Gastrocnemius medialis (tissue), 4 donors: ENCODE results near the gene TACR1. TPM values are rescaled to one million over a fixed set of nuclear protein-coding genes. Genes with fewer than 3 reads are reported as not detected.

Source experiments
- ATAC-seq, 2 donors: fragments of 150-250 bp; one replicate each; pipeline ENCODE4 v1.9.1; 2016
- DNase-seq, 2 donors: peaks; one replicate each; pipeline ENCODE4 v3.0.0-alpha.2; 2019
- H3K27ac ChIP-seq, 4 donors: fragments of 200-600 bp; sonication (generic); 1 replicate in 1 of 4; 2 replicates in 3 of 4; pipeline ENCODE4 v1.5.1; 2016 to 2018; ENCODE audit warnings: mild to moderate bottlenecking in 2 of 4, moderate library complexity in 1 of 4
- H3K27me3 ChIP-seq, 3 donors: fragments of 200-600 bp; sonication (generic) in 2 of 3; 1 replicate in 1 of 3; 2 replicates in 2 of 3; pipeline versions ENCODE4 v1.5.1 to v1.6.0; 2016 to 2019; ENCODE audit warnings: mild to moderate bottlenecking in 1 of 3, moderate library complexity in 1 of 3
- H3K36me3 ChIP-seq, 2 donors: fragments of 200-600 bp; sonication (generic) in 1 of 2; one replicate each; pipeline ENCODE4 v1.5.1; 2017 to 2018
- H3K4me1 ChIP-seq, 2 donors: fragments of 200-600 bp; sonication (generic) in 1 of 2; one replicate each; pipeline ENCODE4 v1.5.1; 2016 to 2017; ENCODE audit warnings: mild to moderate bottlenecking in 2 of 2
- H3K4me3 ChIP-seq, 4 donors: fragments of 200-600 bp; sonication (generic) in 3 of 4; 1 replicate in 1 of 4; 2 replicates in 3 of 4; pipeline ENCODE4 v1.5.1; 2016 to 2019; ENCODE audit warnings: mild to moderate bottlenecking in 2 of 4
- H3K9me3 ChIP-seq, 3 donors: fragments of 200-600 bp; sonication (generic) in 2 of 3; 1 replicate in 1 of 3; 2 replicates in 2 of 3; pipeline ENCODE4 v1.5.1; 2016 to 2019
- POLR2A ChIP-seq, 2 donors: fragments of 450-650 bp; IDR thresholded peaks; one replicate each; pipeline ENCODE4 v1.6.1; 2017; ENCODE audit warnings: antibody characterized with exemption in 2 of 2, mild to moderate bottlenecking in 2 of 2, moderate library complexity in 2 of 2
- in situ Hi-C, 4 donors: fragments of 200-750 bp; cut with MboI; loops; one replicate each; pipeline versions ENCODE4 v1.15.0 to v1.8.0; 2017; ENCODE audit warnings: low sequenced_read_pairs in 4 of 4
- intact Hi-C: fragments of 100-400 bp; cut with DNase I; formaldehyde crosslinking; loops from one replicate; pipeline ENCODE4 v1.15.1; 2023; ENCODE audit warnings: low total_unique reads
- total RNA-seq, 4 donors: library from RNA; depleted of rRNA; stranded (reverse); fragments of >200 nt; gene quantifications; one replicate each; pipeline versions ENCODE4 v1.1.0 to v1.2.3, GENCODE V29; 2016
- TF ChIP-seq, protein P1 (sequence below), 5 experiments: fragments of 450-650 bp in 3 of 5; fragments of 200-600 bp in 2 of 5; sonication (generic) in 2 of 5; IDR thresholded peaks in 4 of 5; conservative IDR thresholded peaks in 1 of 5; 1 replicate in 4 of 5; 2 replicates in 1 of 5; pipeline ENCODE4 v1.5.1; 2016 to 2019; ENCODE audit warnings: antibody characterized with exemption in 5 of 5, mild to moderate bottlenecking in 3 of 5, moderate library complexity in 3 of 5

The TACR1 gene
- total RNA-seq, 4 donors from 2014 or later: 0.07 to 0.42 (median 0.19) TPM

- in situ Hi-C loops: no loop called here
- ATAC-seq: no peak
- TF ChIP-seq POLR2A (IDR thresholded peaks at IDR 0.05): no peak
Observed at GRCh38 chr2:75022516-75022915, 176.8 kb downstream of the TACR1 start.

DNA sequence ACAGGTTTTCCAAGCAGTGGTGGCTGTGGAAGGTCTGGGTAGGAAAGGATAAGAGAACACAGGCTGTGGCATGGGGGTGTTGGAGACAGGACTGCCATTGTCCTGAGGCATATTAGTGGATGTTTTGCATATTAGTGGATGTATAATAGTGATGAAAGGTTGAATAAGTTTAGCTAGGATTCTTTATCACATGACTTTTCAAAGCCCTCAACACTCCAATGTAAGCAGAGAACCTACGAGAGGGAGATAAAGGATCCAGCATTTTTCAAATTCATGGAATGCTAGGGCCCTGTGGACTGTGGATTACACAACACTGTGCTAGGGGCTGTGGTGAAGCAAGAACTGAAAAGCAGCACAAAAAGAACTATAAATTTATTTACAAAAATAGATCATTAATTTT, 177.6 kb downstream of the TACR1 start:
- intact Hi-C loops: no loop called here
- Histone ChIP-seq H3K4me1 (no peaks in the 10 kb centered on the region), H3K9me3 (no peaks in the 10 kb centered on the region), H3K36me3 (no peaks in the 10 kb centered on the region), H3K27ac (no peak overlapping the region), H3K27me3 (no peaks in the 10 kb centered on the region), H3K4me3 (no peak overlapping the region)
- no peak for DNase-seq
- no peak for ATAC-seq
- TF ChIP-seq POLR2A (IDR thresholded peaks at IDR 0.05): no peak
- TF ChIP-seq, protein P1, sequence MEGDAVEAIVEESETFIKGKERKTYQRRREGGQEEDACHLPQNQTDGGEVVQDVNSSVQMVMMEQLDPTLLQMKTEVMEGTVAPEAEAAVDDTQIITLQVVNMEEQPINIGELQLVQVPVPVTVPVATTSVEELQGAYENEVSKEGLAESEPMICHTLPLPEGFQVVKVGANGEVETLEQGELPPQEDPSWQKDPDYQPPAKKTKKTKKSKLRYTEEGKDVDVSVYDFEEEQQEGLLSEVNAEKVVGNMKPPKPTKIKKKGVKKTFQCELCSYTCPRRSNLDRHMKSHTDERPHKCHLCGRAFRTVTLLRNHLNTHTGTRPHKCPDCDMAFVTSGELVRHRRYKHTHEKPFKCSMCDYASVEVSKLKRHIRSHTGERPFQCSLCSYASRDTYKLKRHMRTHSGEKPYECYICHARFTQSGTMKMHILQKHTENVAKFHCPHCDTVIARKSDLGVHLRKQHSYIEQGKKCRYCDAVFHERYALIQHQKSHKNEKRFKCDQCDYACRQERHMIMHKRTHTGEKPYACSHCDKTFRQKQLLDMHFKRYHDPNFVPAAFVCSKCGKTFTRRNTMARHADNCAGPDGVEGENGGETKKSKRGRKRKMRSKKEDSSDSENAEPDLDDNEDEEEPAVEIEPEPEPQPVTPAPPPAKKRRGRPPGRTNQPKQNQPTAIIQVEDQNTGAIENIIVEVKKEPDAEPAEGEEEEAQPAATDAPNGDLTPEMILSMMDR (IDR thresholded peaks at IDR 0.05 in 4 of 5, conservative IDR thresholded peaks at IDR 0.05 in 1 of 5): no peak
- in situ Hi-C loops: no loop called here

More at GRCh38 chr2:75022516-75022915, 176.8 kb downstream of the TACR1 start:
- intact Hi-C loops: no loop called here
- Histone ChIP-seq H3K36me3 (no peaks in the 10 kb centered on the region), H3K4me3 (no peak overlapping the region), H3K27me3 (no peaks in the 10 kb centered on the region), H3K9me3 (no peaks in the 10 kb centered on the region), H3K4me1 (no peaks in the 10 kb centered on the region), H3K27ac (no peak overlapping the region)
- no peak for DNase-seq

GRCh38 chr2:75020476-75020875, 178.8 kb downstream of the TACR1 start:
- no peaks in the 10 kb centered on the region for H3K9me3 ChIP-seq
- TF ChIP-seq, protein P1 (IDR thresholded peaks at IDR 0.05 in 4 of 5, conservative IDR thresholded peaks at IDR 0.05 in 1 of 5): no peak
- TF ChIP-seq POLR2A (IDR thresholded peaks at IDR 0.05): no peak
- no peak overlapping the region for H3K4me3 ChIP-seq
- H3K27me3 ChIP-seq: no peaks in the 10 kb centered on the region
- no peaks in the 10 kb centered on the region for H3K36me3 ChIP-seq
- intact Hi-C loops: no loop called here
- in situ Hi-C loops: no loop called here
- ATAC-seq: no peak
- DNase-seq: no peak
- H3K27ac ChIP-seq: no peak overlapping the region
- no peaks in the 10 kb centered on the region for H3K4me1 ChIP-seq

DNA sequence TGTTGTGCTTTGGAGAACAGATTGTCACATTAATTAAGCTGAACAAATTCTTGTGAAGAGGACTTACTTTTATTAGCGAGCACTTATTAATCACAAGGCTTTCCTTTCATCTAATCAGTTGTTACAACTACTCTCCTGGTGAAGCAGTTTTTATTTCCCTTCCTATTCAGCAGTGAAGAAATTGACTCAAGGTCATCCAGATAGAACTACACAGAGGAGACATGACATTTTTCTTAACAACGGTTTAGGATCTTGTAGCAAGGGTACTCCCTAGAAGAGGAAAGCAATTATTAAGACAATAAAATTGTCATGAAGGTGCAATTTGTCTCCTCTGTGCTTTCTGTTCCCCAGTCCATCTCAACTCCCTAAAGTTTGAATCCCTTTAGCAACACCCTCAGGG, 179.5 kb downstream of the TACR1 start:
- DNase-seq (no peak), ATAC-seq (no peak)
- Histone ChIP-seq H3K27ac (no peak overlapping the region), H3K27me3 (no peaks in the 10 kb centered on the region), H3K36me3 (no peaks in the 10 kb centered on the region), H3K9me3 (no peaks in the 10 kb centered on the region), H3K4me3 (no peak overlapping the region), H3K4me1 (no peaks in the 10 kb centered on the region)
- intact Hi-C loops: no loop called here
- in situ Hi-C loops: no loop called here
- TF ChIP-seq, protein P1 (IDR thresholded peaks at IDR 0.05 in 4 of 5, conservative IDR thresholded peaks at IDR 0.05 in 1 of 5): no peak
- no peak for TF ChIP-seq POLR2A (IDR thresholded peaks at IDR 0.05)

DNA sequence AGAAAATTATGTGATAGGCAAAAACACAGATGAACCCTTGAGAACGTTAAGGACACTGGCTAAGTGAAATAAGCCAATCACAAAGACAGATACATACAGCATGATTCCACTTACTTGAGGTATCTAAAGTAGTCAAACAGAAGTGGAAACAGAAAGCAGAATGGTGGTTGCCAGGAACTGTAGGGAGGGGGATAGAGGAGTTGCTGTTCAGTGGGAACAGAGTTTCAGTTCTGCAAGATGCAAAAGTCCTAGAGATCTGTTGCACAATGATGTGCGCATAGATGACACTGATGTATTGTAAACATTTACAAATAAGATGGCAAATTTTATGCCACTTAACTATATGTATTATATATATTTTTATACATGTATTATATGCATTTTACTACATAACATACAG, 181.2 kb downstream of the TACR1 start:
- no peak overlapping the region for H3K4me3 ChIP-seq
- no peak for DNase-seq
- intact Hi-C loops (no loop called here), in situ Hi-C loops (no loop called here)
- H3K27ac ChIP-seq: no peak overlapping the region
- no peak for ATAC-seq
- H3K36me3 ChIP-seq: no peaks in the 10 kb centered on the region
- TF ChIP-seq POLR2A (IDR thresholded peaks at IDR 0.05): no peak
- TF ChIP-seq, protein P1 (IDR thresholded peaks at IDR 0.05 in 4 of 5, conservative IDR thresholded peaks at IDR 0.05 in 1 of 5): no peak
- no peaks in the 10 kb centered on the region for H3K4me1 ChIP-seq
- no peaks in the 10 kb centered on the region for H3K27me3 ChIP-seq
- no peaks in the 10 kb centered on the region for H3K9me3 ChIP-seq
